OCI-LY3 (cell line): Measurements from ENCODE around the gene SLC25A26.

Experiments used
- H2AFZ ChIP-seq: fragments of 200-600, 300-600 bp; shearing (Covaris generic); 2 replicates; pipeline ENCODE4 v1.6.0; 2014; ENCODE audit warnings: antibody characterized with exemption, low read depth, low read length
- H3K27ac ChIP-seq: fragments of 200-600, 300-600 bp; sonication (generic); 2 replicates; pipeline ENCODE4 v1.5.1; 2014; ENCODE audit warnings: mild to moderate bottlenecking, low read length, moderate library complexity, mixed read lengths
- H3K27me3 ChIP-seq: fragments of 200-600, 300-600 bp; sonication (generic); 2 replicates; pipeline ENCODE4 v1.6.1; 2014; ENCODE audit warnings: low read depth, low read length, mixed read lengths
- H3K36me3 ChIP-seq: fragments of 200-600, 300-600 bp; sonication (generic); replicated peaks from 2 replicates; pipeline ENCODE3; 2014; ENCODE audit warnings: low read depth, low read length, mixed read lengths
- H3K4me1 ChIP-seq: fragments of 300-600, 200-600 bp; sonication (generic); 2 replicates; pipeline ENCODE4 v1.6.1; 2014; ENCODE audit warnings: low read length, mixed read lengths
- H3K4me2 ChIP-seq: fragments of 200-600, 300-600 bp; sonication (generic); 2 replicates; pipeline ENCODE4 v1.6.1; 2014; ENCODE audit warnings: low read length, mixed read lengths
- H3K4me3 ChIP-seq: fragments of 300-600, 200-600 bp; sonication (generic); 2 replicates; pipeline ENCODE4 v1.5.1; 2014; ENCODE audit warnings: antibody characterized with exemption, mild to moderate bottlenecking, low read length, moderate library complexity
- H3K79me2 ChIP-seq: fragments of 300-600, 200-600 bp; shearing (Covaris generic); 2 replicates; pipeline ENCODE4 v1.6.1; 2014; ENCODE audit warnings: mild to moderate bottlenecking, low read length, mixed read lengths
- H3K9ac ChIP-seq: fragments of 300-600, 200-600 bp; shearing (Covaris generic); 2 replicates; pipeline ENCODE4 v1.6.0; 2014; ENCODE audit warnings: mild to moderate bottlenecking, low read length, moderate library complexity
- H3K9me3 ChIP-seq: fragments of 200-600, 300-600 bp; shearing (Covaris generic); 2 replicates; pipeline ENCODE4 v1.6.1; 2014; ENCODE audit warnings: low read length, mixed read lengths; ENCODE audit not compliant: insufficient read depth
- H4K20me1 ChIP-seq: fragments of 200-600, 300-600 bp; sonication (generic); 2 replicates; pipeline ENCODE4 v1.6.1; 2016; ENCODE audit warnings: low read length, mixed read lengths; ENCODE audit not compliant: insufficient read depth
- EZH2phosphoT487 ChIP-seq: fragments of 200-600 bp; shearing (Covaris generic); IDR thresholded peaks from 2 replicates; pipeline ENCODE4 v1.6.1; 2018; ENCODE audit warnings: antibody characterized with exemption, mixed run types, low read depth
- TF ChIP-seq, protein P1 (sequence below): fragments of 200-600, 300-600 bp; sonication (generic); IDR thresholded peaks from 2 replicates; pipeline ENCODE4 v1.5.1; 2014; ENCODE audit warnings: antibody characterized with exemption, low read length, low read depth

SLC25A26 gene

DNA sequence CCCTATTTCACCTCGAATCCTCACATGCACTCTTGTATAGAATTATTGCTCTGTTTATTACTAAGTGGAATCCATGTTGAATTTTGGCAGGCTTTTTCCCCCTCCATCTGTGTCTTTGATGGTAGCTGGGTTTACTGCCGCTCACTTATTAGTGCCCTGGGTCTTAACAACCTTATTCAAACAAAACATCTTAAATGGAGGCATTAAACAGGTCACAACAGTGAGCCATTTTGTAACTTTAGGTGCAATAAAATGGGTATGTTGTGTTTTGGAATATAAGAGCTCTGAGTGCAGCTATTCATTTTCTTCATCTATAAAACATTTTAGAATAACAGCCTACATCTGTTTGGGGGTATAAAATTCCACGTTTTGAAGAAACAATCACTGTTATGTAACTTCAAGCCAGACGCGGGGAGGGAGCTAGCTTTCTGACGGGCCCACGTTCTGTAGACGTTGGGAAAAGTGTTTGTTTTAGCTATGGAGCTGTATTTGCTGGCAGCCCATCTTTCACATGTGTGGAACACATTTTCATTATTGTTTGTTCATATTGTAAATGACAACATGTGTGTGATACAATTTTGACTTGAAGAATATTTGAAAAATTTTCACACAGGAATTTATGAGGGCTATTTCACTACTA is 122.0 kb downstream of the SLC25A26 start:
- no peak overlapping the region for H3K4me2 ChIP-seq
- no peaks in the 10 kb centered on the region for H3K9me3 ChIP-seq
- H3K4me3 ChIP-seq, result no peak overlapping the region
- no peak overlapping the region for H3K9ac ChIP-seq
- H3K27me3 ChIP-seq, result no peaks in the 10 kb centered on the region
- TF ChIP-seq, protein P1, sequence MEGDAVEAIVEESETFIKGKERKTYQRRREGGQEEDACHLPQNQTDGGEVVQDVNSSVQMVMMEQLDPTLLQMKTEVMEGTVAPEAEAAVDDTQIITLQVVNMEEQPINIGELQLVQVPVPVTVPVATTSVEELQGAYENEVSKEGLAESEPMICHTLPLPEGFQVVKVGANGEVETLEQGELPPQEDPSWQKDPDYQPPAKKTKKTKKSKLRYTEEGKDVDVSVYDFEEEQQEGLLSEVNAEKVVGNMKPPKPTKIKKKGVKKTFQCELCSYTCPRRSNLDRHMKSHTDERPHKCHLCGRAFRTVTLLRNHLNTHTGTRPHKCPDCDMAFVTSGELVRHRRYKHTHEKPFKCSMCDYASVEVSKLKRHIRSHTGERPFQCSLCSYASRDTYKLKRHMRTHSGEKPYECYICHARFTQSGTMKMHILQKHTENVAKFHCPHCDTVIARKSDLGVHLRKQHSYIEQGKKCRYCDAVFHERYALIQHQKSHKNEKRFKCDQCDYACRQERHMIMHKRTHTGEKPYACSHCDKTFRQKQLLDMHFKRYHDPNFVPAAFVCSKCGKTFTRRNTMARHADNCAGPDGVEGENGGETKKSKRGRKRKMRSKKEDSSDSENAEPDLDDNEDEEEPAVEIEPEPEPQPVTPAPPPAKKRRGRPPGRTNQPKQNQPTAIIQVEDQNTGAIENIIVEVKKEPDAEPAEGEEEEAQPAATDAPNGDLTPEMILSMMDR, result no peak
- no peak for TF ChIP-seq EZH2phosphoT487
- H3K36me3 ChIP-seq, result peaks cover under 1% of the 10 kb centered on the region
- H3K27ac ChIP-seq, result no peak overlapping the region
- no peaks in the 10 kb centered on the region for H3K4me1 ChIP-seq
- no peaks in the 10 kb centered on the region for H3K79me2 ChIP-seq
- no peak overlapping the region for H2AFZ ChIP-seq
- H4K20me1 ChIP-seq, result no peaks in the 10 kb centered on the region

DNA sequence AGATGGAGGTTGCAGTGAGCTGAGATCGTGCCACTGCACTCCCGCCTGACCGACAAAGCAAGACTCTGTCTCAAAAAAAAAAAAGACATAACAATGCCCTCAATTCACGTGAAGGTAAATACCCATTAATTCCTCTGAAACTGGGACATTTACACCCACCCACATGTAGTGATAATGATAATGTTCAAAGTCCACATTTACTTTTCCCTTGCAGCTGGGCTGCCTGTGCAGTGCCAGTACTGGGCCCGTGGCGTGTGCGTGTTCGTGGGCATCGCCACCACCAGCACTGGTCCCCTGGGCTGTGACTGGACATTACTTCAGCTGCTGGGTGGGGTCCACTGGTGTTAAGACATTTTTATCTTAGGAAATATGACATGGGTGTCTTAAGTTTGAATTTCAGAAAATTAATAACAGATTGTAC is 123.6 kb downstream of the SLC25A26 start:
- H3K27me3 ChIP-seq, result no peaks in the 10 kb centered on the region
- H4K20me1 ChIP-seq, result no peaks in the 10 kb centered on the region
- no peaks in the 10 kb centered on the region for H3K9me3 ChIP-seq
- H3K36me3 ChIP-seq, result peaks cover 4% of the 10 kb centered on the region
- H3K27ac ChIP-seq, result no peak overlapping the region
- H3K4me3 ChIP-seq, result no peak overlapping the region
- H3K79me2 ChIP-seq, result no peaks in the 10 kb centered on the region
- H3K4me2 ChIP-seq, result no peak overlapping the region
- H3K4me1 ChIP-seq, result no peaks in the 10 kb centered on the region
- no peak overlapping the region for H2AFZ ChIP-seq
- H3K9ac ChIP-seq, result no peak overlapping the region
- no peak for TF ChIP-seq EZH2phosphoT487
- TF ChIP-seq, protein P1, result no peak

DNA sequence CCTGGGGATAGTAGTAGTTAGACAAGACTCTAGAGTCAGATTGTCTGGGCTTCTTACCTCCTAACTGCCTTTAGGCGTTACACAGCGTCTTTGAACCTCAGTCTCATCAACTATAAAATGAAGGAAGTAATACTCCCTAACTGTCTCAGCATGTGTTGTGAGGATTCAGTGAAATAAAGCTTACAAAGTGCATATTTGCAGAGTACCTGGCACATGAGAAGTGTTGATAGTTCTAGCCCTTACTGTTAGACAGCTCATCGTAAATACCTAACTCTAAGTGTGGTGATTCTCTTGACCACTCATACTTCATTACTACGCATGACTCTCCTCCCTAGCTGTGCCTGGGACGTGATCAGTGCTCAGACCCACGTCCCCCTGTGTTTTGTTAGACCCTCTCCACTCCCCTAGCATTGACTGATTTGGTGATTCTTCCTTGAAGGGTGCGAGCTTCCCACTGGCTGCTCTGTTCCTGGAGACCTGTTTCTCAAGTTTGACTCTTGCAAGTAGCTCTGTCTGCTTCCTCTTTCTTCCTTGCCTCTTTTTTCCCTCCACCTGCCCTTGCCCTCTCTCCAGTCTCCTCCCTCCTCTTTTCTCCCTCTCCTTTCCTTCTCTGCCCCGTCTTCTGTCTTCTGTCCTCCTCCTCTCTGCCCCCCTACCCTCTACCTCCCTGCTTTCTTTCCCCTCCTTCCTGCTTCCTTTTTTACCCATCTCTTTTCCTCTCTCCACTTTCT is 124.2 kb downstream of the SLC25A26 start:
- Histone ChIP-seq H2AFZ (no peak overlapping the region), H3K4me1 (no peaks in the 10 kb centered on the region), H3K4me3 (no peak overlapping the region), H3K9ac (no peak overlapping the region), H4K20me1 (no peaks in the 10 kb centered on the region), H3K27ac (no peak overlapping the region), H3K36me3 (peaks cover 4% of the 10 kb centered on the region), H3K79me2 (no peaks in the 10 kb centered on the region), H3K4me2 (no peak overlapping the region), H3K27me3 (no peaks in the 10 kb centered on the region), H3K9me3 (no peaks in the 10 kb centered on the region)
- TF ChIP-seq, protein P1, result no peak
- no peak for TF ChIP-seq EZH2phosphoT487

DNA sequence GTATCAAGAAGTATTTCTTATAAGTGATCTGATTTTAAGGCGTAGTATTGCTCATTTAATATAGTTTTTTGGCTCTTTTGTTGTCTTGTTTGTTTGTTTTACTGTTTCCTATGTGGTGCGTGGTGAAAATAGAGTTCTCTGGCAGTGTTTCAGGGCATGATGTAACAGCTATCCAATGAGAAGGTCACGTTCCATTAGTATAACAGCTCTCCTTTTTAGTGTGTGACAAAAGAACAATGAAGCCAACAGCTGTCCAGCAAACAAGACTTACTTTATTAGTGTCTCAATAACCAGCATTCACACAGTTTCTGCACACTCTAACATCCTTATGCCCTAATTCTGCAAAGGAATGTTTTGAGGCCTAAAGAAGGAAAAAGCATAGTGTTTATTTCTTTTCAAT is 127.9 kb downstream of the SLC25A26 start:
- no peak overlapping the region for H3K4me2 ChIP-seq
- no peaks in the 10 kb centered on the region for H3K79me2 ChIP-seq
- H3K36me3 ChIP-seq, result peaks cover 4% of the 10 kb centered on the region
- TF ChIP-seq EZH2phosphoT487, result no peak
- TF ChIP-seq, protein P1, result no peak
- H4K20me1 ChIP-seq, result no peaks in the 10 kb centered on the region
- no peak overlapping the region for H3K4me3 ChIP-seq
- H3K4me1 ChIP-seq, result no peaks in the 10 kb centered on the region
- no peak overlapping the region for H3K9ac ChIP-seq
- H3K9me3 ChIP-seq, result no peaks in the 10 kb centered on the region
- H3K27ac ChIP-seq, result no peak overlapping the region
- H2AFZ ChIP-seq, result no peak overlapping the region
- no peaks in the 10 kb centered on the region for H3K27me3 ChIP-seq
